HG03159 (cell line): ENCODE results near the gene RSPO1.
A peak's percentile ranks its signal among the peaks of the same experiment; 100 is the strongest.
"Not testable (repeated sequence)": the region's sequence is repeated elsewhere in the genome, so short reads cannot be mapped to it uniquely, and the experiment has no call there.

Source experiments
- ATAC-seq: cut with Tn5 transposase; IDR thresholded peaks from one replicate; pipeline ENCODE4 v1.9.1; 2021; ENCODE audit warnings: mild to moderate bottlenecking, moderate library complexity; ENCODE audit not compliant: unreplicated experiment

The RSPO1 gene

DNA sequence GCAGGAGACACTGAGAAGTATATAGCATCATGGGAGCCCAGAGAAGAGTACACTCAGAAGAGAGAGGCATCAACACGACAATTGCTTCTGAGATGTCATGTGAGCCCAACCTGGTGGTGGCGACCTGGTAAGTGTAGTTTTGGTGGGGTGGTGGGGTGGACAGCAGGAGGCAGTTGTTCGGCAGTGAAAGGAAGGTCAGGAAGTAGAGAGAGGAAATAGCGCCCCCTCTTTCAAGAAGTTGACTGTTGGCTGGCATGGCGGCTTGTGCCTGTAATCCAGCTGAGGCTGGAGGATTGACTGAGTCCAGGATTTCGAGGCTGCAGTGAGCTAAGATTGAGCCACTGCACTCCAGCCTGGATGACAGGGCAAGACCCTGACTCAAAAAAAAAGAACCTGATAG is 12.6 kb downstream of the RSPO1 start:
- ATAC-seq, result no peak

- ATAC-seq, result no peak
These were observed 13.3 kb downstream of the RSPO1 start for GRCh38 chr1:37621326-37621870.

- no peak for ATAC-seq
These were observed 14.0 kb downstream of the RSPO1 start for GRCh38 chr1:37620707-37621106.

DNA sequence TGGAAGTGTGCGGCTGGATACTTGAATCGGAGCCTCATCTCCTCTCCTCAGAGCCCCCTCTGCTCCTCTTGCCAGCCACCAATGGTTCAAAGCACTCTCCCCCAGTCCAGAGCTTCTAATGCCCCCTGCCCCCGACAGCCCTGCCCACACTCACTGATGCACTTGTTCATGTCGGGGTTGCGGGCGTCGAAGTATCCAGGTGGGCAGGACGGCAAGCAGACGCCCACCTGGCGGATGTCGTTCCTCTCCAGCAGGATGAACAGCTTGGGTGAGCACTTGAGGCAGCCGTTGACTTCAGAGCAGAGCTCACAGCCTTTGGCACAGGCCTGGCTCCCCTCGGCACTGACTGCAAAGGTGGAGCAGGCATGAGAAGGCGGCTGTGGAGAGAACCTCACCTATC is 18.4 kb downstream of the RSPO1 start:
- ATAC-seq, result no peak

DNA sequence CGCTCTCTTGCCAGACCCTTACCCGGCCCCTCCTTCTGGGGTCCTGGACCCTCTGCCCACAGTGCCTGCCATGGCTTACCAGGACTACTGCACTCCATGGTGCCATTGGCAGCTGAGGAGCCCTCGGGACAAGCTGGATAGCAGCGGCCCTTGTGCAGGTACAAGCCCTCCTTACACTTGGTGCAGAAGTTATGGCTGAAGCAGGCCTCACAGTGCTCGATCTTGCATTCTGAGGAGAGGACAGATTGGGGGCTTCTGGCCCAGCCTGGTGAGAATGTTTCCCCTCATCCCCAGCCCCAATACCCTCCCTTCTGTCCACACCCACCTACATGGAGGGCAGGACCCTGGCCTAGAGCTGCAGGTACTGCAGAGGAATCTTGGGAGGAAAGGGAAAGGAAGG is 20.6 kb downstream of the RSPO1 start:
- no peak for ATAC-seq

- no peak for ATAC-seq
These were observed 22.5 kb downstream of the RSPO1 start for GRCh38 chr1:37612186-37612585.

- ATAC-seq, result no peak
These were observed 24.7 kb downstream of the RSPO1 start for GRCh38 chr1:37609994-37610393.

GRCh38 chr1:37609002-37609401 is 25.7 kb downstream of the RSPO1 start:
- ATAC-seq, result no peak

DNA sequence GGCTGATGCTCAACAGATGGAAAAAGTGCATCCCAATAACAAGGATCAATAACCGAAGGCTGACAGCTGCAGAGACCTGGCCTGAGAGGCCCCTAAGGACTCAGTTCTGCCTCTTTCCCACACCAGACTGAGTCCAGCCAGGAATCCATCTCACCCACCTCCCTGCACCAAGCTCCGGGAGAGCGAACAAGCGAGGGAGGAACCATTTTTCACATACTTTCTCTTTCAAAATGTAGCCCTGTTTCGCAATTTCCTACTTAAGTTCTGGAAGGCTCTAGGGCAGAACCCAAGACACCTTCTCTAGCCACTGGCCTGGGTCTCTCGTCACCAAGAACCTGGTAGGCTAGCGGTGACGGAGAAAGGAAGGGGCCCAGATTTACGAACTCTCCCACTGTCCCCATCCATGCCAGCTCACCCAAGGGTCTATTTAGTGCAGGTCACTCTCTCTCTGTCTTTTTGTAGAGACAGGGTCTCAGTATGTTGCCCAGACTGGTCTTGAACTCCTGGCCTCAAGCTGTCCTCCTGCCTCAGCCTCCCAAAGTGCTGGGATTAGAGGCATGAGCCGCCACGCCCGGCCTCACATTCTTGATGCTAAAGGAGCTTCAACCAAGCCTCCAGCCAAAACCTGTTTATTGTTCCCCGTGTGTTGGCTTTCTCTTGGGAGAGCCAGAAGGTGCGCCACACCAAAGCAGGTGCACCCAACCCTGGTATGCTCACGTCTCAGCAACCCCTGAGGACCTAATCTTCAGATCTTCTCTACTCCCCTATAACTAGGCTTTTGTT is 28.0 kb downstream of the RSPO1 start:
- no peak for ATAC-seq

- ATAC-seq, result no peak
These were observed 28.8 kb downstream of the RSPO1 start for GRCh38 chr1:37605806-37606474.

- no peak for ATAC-seq
These were observed 29.5 kb downstream of the RSPO1 start for GRCh38 chr1:37605061-37605650.

DNA sequence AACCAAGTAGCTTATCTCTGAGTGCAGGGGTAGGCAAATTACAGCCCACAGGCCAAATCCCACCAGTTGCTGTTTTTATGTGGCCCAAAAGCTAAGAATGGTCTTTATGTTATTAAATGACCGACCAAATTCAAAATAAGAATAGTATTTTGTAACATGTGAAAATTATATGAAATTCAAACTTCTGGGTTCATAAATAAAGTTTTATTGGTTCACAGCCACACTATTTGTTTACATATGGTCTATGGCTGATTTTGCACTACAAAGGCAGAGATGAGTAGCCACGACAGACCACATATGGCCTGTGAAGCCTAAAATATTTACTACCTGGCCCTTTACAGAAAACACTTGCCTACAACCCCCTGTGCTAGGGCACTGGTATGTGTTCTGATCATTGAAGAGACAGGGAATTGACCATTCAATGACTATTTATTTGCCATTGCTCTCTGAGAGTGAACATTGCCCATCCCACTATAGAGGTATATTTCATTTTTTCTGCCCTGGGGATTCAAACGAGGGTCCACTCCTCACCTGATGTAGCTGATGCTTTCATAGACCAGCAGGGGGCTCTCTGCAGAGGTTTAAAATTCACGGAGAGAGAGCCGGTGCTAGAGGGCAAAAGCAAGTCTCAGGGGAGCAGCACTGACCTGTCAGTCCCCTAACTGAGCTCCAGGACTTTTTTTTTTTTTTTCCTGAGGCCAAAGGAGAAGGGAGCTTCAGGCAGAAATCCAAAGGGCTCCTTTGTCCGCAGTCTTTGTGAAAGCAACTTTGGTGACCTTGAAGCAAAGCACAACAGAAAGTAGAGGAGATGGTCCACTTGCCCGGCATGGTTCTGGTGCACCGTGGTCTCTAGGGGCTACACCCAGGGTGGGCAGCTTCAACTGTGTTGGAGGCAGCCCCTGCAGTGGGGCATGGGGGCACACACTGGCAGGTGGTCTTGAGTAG is 31.7 kb downstream of the RSPO1 start:
- ATAC-seq, result no peak

DNA sequence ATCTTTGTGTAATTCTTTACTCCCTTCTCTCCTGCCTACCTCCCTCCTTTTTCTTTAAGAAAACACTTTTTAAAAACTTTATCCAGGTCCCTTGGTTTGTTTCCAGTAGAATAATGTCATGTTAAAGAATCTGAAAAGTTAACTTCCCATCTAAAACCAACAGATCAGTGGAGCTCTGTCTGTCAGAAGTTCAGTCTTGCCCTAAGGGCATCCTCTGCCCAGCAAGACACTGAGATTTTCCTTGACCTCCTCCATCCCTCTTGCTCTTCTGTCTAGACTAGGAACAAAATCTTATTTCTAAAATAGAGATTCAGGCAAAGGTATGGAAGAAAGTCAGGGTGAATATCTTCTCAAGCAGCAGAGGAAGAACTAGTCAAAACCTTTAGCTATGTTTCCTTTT is 33.3 kb downstream of the RSPO1 start:
- ATAC-seq, result no peak

DNA sequence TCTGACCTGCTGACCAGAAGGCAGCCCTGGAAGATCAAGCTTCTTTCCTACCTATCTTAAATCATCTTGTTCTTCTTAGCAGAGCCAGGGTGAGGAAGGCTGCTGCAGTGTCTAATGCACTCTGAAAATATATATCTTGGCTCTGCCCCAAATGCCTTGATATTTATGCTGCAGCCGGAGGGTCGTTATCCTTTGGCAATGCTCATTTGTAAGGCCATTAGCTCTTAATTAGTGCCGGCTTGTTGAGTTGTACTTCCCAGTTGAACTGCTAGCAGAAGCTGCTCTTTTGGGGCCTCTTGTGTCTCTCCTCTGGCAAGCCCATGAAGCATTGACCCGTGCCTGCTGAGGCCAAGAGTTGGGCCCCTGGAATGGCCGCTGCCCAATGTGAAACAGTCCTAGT is 34.8 kb downstream of the RSPO1 start:
- no peak for ATAC-seq

DNA sequence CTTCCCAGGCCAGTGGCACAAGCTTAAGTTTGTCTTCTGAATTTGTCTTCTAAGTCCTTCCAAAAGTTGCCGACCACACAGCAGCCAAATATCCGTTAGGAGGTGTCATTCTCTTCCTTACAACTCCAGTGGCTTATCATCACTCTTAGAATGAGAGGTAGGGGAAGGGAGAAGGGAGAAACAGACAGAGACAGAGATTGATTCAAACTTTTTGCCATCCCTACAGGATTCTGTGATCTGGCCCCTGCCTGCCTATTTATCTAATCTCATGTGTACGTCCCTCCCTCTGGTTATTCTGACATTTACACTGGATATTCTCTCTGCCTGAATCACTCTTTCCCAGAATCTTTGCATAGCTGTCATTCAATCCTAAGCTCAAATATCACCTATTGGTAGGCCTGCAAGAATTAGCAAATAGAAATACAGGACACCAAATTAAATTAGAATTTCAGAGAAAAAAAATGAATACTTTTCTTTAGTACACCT is 38.5 kb downstream of the RSPO1 start:
- no peak for ATAC-seq

GRCh38 chr1:37595440-37596181 is 39.1 kb downstream of the RSPO1 start, which contains the start of gene GNL2:
Gene GNL2, minus strand, starts transcription at chr1:37595937. Its CDS starts 115 bp downstream, at chr1:37595822.
- peak; percentile 97 for ATAC-seq

GRCh38 chr1:37593726-37594125 is 41.0 kb downstream of the RSPO1 start:
- ATAC-seq, result no peak

DNA sequence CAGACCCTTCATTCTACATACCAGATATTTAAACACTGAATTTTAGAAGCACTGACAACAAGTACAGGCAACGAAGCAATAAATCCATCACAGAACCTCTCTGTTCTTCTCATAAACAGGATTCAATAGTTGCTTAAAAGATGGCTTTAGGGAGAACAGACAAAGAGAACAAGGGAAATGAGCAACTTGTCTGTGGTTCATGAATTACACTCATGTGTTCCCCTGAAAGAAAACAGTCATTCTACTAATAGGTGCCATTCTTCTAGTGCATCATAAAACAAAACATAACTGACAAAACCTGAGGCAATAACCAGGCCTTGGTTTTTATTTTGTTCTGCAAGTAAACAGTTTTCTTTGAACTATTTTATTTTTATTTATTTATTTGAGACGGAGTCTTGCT is 45.8 kb downstream of the RSPO1 start:
- no peak for ATAC-seq

DNA sequence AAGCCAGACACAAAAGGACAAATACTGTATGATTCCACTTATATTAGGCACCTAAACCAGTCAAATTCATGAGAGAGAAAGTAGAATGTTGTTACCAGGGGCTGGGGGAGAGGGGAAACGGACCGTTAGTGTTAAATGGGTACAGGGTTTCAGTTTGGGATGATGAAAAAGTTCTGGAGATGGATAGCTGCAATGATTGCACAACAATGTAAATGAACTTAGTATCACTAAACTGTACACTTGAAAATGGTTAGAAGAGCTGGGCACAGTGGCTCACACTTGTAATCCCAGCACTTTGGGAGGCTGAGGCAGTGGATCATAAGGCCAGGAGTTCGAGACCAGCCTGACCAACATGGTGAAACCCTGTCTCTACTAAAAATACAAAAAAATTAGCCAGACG is 50.1 kb downstream of the RSPO1 start:
- ATAC-seq, result not testable (repeated sequence)

GRCh38 chr1:37575692-37576091 is 59.0 kb downstream of the RSPO1 start:
- ATAC-seq, result no peak
